HG03575 (cell line): ENCODE results near the gene ABHD14A.

Experiments
- ATAC-seq: cut with Tn5 transposase; IDR thresholded peaks from one replicate; pipeline ENCODE4 v1.9.1; 2021; ENCODE audit not compliant: unreplicated experiment, insufficient number of reproducible peaks, low FRiP score; ENCODE audit errors: extremely low read depth

ABHD14A gene

DNA sequence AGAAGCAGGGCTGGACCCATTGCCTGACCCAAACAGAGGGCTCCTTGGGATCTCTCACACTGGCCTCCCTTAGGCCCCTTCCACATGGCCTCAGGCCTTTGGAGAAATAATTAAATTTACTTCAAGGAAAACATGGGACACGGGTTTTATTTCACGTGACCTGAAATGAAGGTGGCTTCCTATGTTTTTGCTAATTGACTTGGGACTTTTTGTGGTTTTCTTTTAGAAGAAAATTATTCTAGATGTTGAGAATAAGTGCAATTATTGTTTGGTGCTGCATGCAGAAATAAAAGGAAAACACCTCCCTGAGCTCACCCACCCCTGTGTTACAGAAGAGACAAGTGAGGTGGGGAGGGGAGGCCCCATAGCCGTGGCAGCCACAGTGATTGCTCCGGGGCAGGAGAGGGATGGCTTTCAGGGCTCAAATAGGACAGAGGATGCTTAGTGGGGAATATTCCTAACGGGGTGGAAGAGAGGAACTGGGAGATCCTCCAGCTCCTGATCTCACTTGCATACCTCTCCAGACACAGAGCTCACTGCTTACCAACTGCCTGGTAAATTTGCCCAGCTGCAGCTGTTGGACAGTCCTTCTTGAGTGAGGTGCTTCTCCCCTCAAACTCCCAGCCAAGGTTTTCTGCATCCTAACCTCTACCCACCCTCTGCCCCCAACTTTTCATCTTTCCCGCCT, 50.0 kb downstream of the ABHD14A start:
- ATAC-seq, result no peak

- ATAC-seq, result no peak
Measured at GRCh38 chr3:52025453-52025852, 50.6 kb downstream of the ABHD14A start.

- no peak for ATAC-seq
Measured at GRCh38 chr3:52026041-52026440, 51.2 kb downstream of the ABHD14A start.

- ATAC-seq, result no peak
Measured at GRCh38 chr3:52028572-52028971, 53.7 kb downstream of the ABHD14A start.

DNA sequence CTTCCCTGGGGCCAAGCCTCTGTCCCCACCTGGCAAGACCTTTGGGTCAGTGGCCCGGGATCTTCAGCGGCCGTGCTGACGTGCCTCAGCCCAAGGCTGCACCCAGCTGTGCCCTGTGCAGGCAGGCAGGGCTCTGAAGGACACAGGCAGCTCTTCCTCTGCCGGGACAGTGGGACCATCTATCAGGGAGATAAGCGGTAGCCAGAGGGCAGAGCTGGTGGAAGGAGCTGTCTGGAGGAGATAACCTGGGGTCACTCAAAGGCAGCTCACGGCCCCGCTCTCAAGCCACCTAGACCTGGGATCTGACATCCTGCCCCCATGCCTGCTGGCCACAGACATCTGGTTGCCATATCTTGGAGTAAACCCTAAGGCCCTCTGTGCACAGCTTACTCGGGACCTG, 54.2 kb downstream of the ABHD14A start:
- ATAC-seq, result no peak

GRCh38 chr3:52029535-52029934, 54.7 kb downstream of the ABHD14A start:
- ATAC-seq, result no peak
